Neuronal stem cell (in vitro differentiated cells): ENCODE measurements around the gene SNAPC3. TPM values are rescaled to one million over a fixed set of nuclear protein-coding genes. Genes with fewer than 3 reads are reported as not detected.

ENCODE experiments used
- small RNA-seq: library from polyadenylated mRNA; stranded (forward); fragments of <200 nt; extraction: miRNeasy Mini kit (QIAGEN cat#:217004); gene quantifications from one replicate; pipeline ENCODE3, GENCODE V24; 2013; ENCODE audit not compliant: insufficient read depth

Gene SNAPC3

Small RNA genes lying within 50 kb of the gene (small RNA-seq; reads per million reads assigned to genes)
- not detected for gene RNU6-319P
